ENCODE results near the gene KRTAP10-12.
"Not testable (repeated sequence)": the region's sequence is repeated elsewhere in the genome, so short reads cannot be mapped to it uniquely, and the experiment has no call there.

The KRTAP10-12 gene

GRCh38 chr21:44670642-44671432 lies 26.1 kb upstream of the KRTAP10-12 start:
- no peak for DNase-seq

GRCh38 chr21:44671911-44672310 lies 25.1 kb upstream of the KRTAP10-12 start:
- no peak for DNase-seq

DNA sequence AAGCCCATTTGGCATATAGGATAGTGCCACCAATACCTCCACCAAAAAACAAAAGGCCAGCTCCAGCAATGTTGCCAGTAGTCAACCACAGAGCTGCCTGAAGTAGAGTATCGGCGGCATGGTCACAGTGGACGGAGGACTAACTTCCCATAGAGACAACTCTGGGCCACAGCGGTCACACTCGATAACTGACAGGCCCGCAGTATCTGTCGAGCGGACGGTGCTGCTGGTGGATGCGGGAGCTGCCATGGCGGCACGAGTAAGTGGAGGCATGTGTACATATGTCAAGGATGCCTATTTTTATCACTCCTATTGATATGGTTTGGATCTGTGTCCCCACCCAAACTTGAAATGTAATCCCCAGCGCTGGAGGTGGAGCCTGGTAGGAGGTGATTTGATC lies 19.1 kb upstream of the KRTAP10-12 start:
- no peak for DNase-seq

DNA sequence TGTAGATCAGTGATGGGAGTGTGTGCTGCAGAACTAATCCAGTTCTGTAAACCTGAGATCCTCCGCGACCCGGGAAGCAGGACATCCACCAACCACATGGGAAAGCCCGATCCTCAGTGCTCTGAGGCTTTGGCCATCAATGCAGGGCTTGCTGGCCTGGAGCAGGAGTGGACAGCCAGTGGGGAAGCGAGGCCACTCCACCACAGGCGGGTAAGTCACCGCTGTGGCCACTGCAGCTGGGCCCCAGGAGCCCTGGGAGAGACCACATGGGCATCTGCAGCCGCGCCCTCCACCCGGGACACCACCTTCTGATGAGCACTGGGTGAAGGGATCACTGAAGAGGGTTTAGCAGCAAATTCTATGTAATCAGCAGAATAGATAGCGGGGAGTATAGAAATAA lies 15.8 kb upstream of the KRTAP10-12 start:
- no peak for DNase-seq

- no peak for DNase-seq
Observed at GRCh38 chr21:44681861-44682579, 15.0 kb upstream of the KRTAP10-12 start, which contains the start of gene KRTAP12-1. Gene KRTAP12-1, minus strand, starts transcription at chr21:44682163. Its CDS starts 40 bp downstream, at chr21:44682123.

DNA sequence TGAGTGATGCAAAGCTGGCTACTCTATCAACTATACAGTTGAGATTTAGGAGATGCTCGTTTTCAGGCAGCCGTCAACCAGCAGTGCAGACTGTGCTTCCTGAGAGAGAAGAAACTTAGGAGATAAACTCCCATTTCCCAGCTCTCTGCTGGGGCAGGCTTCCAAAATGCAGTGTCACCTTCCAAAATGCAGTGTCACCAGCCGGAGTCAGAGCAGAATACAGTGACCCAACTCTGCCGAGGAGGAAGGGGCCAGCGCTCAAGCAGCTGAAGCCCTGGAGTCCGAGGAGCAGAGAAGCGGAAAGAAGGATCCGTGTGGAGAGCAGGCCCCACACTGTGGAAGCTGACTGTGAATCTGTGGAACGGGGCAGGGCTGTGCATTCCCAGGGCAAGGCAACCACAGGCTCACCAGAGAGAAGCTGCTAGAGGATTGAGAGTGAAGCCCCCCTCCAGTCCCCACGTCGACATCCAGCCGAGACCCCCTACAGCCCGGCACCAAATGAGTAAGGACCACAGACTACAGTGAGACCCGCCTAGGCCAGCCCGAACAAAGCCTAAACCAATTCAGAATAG lies 14.3 kb upstream of the KRTAP10-12 start:
- no peak for DNase-seq

DNA sequence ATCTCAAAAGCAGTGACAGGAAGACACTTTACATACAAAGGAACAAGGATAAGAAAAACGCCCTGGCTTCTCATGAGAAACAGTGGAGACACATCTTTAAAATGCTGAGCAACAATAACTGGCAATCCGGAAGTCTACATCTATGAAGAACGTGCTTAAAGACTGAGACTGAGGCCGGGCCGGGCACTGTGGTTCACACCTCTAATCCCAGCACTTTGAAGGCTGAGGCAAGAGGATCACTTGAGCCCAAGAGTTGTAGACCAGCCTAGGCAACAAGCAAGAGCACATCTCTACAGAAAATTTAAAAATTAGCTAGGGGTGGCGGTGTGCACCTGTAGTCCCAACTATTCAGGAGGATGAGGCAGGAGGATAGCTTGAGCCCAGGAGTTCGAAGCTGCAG lies 12.9 kb upstream of the KRTAP10-12 start:
- DNase-seq: no peak

DNA sequence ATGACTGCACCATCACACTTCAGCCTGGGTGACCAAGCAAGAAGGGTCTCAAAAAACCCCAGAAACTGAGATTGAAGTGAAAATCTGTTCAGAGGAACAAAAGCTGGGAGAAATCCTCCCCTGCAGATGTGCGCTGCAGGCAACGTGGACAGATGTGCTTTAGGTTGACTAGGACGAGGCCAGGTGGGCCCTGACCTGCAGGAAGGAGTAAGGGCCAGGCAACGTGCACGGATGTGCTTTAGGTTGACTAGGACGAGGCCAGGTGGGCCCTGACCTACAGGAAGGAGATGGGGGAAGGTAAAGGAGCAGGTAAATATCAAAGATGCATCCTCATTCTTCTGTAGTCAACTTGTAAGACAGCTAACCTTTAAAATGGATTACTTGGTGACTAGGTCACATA lies 12.5 kb upstream of the KRTAP10-12 start:
- DNase-seq: no peak

DNA sequence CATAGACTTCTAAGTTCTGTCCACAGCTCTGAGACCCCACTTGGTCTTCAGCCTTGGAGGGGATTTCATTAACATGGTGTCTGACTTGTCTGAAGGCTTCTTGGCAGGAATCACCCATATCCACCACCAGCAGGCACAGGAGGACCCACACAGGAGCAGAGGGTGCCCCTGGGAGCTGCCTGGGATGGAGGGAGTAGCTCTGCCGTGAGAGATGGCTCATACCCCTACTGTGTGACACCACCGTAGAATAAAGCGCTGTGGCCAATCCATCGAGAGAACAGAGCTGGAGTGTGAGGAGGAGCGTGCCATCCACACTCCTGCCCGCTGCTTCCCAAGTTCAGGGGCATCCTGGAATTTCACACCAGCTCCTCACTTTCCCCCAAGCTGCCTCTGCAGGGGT lies 11.9 kb upstream of the KRTAP10-12 start:
- not testable (repeated sequence) for DNase-seq

GRCh38 chr21:44686000-44686781 lies 10.8 kb upstream of the KRTAP10-12 start:
- no peak for DNase-seq

DNA sequence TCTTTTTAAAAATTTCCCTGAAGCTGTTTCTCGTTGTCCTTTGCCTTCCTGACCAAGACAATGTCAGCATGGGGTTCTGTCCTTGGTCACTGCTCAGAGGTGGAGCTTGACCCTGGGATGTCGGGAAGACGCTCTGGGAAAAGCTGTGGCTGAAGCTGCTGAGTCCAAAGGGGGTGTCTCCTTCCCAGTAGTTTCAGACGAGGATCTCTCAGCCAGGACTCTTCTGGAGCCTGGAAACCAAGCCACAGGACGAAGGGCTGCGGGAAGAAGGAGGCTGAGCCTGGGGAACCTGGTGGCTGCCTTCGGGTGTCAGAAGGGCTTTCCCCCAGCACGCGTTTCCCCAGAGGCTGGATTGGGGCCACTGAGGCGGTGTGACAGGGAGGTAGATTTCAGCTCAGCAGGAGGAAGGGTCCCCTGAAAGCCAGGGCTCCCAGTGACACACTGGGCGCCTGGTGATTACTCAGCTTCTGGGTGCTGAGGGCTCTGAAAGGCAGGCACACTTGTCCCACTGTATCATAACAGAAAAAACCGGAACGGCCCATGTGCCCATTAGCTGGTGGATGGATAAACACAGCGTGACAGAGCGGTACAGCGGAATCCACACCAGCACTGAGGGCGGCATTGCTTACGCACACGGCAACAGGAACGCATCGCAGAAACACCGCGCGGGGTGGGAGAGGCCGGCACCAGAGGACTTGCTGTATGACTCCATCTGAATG lies 10.0 kb upstream of the KRTAP10-12 start:
- DNase-seq: no peak

DNA sequence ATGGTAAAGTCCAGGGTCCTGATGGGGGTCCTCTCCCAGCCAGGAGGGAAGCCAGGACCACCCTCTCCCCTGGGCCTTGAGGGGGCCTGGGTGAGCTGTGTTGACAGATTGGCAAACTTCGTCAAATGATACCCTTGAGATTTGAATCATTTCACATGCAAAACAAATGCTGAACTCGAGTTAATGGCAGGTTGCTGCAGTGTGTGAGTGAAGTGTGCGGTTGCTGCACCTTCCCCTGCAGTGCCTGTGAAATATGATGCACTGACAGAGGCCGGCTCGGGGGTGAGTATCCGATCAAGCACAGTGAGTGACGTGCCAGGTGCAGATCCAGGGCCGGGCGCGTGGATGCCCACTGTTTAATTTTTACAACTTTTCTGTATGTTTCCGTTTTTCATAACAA lies 9.3 kb upstream of the KRTAP10-12 start:
- no peak for DNase-seq

DNA sequence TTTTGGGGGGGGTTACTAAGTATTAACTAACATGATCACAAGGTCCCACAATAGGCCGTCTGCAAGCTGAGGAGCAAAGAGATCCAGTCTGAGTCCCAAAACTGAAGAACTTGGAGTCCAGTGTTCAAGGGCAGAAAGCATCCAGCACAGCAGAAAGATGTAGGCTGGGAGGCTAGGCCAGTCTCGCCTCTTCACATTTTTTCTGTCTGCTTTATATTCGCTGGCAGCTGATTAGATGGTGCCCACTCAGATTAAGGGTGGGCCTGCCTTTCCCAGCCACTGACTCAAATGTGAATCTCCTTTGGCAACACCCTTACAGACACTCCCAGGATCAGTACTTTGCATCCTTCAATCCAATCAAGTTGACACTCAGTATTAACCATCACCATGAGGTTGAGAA lies 7.2 kb upstream of the KRTAP10-12 start:
- DNase-seq: not testable (repeated sequence)

DNA sequence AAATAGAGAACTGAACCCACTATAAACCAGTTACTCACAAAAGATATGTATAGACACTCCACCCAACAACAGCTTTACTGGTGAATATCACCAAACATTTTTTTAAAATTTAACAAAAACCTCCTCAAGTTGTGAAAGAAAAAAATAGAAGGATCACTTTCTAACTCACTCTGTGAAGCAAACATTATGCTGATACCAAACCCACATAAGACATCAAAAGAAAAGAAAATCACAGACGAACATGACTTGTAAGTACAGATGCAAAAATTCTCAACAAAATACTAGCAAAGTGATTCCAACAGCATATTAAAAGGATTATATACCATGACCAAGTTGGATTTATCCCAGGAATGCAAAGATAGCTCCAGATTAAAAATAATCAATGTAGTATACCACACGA lies 5.3 kb upstream of the KRTAP10-12 start:
- no peak for DNase-seq

- DNase-seq: no peak
Observed at GRCh38 chr21:44692798-44693512, 4.0 kb upstream of the KRTAP10-12 start.

DNA sequence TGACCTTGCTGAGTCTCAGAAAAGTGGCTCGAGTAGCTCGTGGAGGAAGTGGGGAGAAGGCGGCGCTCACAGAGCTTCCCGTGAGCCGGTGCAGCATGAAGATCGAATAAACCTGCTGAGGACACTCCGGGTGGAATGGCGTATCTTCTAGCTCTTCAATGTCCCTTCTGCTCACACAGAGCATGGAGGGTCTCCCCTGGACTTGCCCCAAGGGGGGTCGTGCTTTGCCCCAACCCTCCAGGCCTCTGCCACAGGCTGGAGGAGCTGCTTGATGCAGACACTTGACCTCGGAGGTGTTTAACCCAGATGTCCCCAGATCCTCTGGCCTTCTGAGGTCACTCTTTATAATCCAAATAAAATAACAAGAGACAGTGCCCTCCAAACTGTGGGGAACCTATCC lies 2.2 kb upstream of the KRTAP10-12 start:
- no peak for DNase-seq

GRCh38 chr21:44695184-44695583 lies 1.8 kb upstream of the KRTAP10-12 start:
- no peak for DNase-seq

DNA sequence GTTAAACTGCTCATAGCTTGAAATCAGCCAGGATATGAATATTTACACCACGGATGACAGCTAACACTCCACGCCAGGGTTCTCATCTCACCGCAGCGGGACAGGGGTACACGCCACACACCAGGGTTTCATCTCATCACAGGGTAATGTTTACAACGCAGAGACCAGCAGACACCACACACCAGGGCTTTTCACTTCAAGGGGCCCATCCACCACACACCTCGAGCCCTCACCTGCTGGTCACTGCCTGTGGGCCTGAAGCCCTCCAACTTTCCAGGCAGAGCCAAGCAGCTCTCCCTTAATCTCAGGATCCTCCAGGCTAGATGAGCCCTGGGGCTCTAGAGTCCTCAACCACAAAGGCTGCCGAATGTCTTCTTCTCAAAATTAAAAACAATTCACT lies 1.3 kb upstream of the KRTAP10-12 start:
- DNase-seq: no peak

DNA sequence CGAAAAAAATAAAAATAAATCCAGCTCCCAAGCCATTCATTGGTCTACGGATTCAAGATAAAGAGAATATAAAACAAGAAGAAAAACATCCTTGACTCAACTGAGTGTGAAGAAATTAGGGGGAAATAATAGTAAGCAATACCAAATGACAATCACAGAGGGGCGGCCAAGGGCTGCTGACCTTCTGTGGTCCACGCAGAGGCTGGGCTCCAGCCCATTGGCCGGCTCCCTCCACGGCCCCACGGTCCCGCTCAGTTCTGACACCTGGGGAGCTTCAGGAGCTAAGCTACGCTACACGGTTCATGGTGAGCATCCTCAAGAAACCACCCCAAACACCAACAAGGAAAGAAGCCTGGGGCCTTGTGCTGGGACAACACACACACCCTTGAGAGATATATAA lies 400 bp upstream of the KRTAP10-12 start:
- DNase-seq: no peak

DNA sequence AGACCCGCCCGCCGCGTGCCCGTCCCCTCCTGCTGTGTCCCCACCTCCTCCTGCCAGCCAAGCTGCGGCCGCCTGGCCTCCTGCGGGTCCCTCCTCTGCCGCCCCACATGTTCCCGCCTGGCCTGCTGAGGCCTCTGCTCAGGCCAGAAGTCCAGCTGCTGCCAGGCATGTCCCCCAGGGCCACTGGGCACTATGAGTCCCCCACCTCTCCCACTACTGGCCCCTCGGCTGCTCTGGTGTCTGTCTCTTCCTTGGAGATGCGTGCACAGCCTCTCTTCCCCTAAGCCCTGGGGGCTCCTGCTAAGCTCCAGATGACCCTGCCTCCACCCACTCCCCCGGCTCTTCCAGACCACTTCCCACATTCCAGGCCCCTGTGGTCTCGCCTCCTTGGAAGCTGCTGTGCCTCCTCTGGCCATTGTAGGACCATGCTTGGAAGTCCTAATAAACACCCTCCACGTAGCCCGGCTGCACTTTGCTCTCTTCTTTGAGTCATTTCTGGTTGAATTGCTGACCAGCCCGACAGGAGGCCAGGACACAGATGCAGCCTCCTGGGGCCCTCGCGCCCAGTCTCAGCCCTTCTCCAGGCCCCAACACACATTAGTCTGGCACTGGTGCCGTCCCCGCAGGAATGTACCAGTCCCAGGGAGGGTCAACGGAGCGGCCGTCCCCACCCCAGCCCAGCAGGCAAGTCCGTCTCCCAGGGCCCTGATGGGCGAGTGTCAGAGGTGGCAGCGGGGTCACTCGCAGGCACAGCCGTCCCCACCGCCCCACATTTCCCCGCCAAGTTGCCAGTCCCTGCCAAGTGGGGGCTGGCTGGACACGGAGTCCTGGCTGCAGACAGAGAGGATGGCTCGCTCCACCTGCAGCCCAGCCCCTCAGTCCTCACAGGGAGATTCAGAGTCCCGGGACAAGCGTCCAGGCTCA lies 1.1 kb downstream of the KRTAP10-12 start:
- DNase-seq: no peak

Measured in fibroblast of upper back skin (primary cell).